ENCODE data around the gene DYNC2LI1. TPM values are rescaled to one million over a fixed set of nuclear protein-coding genes. Genes with fewer than 3 reads are reported as not detected.

The DYNC2LI1 gene
- total RNA-seq, 1 donor from 2014 or later, result 20.0 TPM

DNA sequence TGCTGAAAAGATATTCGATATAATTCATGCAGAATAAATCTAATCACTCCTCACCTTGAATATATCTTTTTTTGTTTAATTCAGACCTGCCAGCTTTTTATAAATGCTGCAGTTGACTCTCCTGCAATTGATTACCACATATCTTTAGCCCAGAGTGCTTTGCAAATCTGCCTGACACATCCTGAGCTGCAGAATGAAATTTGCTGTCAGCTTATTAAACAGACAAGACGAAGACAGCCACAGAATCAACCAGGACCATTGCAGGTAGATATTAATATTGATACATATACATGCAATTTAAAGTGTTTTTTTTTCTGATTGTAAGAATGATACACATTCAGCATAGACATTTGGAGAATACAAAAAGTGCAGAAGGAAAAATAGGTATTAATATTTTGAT lies 35.6 kb upstream of the DYNC2LI1 start:
- DNase-seq (ENCODE audit: low read depth, low spot score), result no peak
- Mint-ChIP-seq H3K36me3 (ENCODE audit: low read depth) (no peaks in the 10 kb centered on the region), H3K4me3 (no peak overlapping the region), H3K9me3 (no peaks in the 10 kb centered on the region), H3K4me1 (no peaks in the 10 kb centered on the region), H3K27ac (ENCODE audit: unreplicated experiment) (no peak overlapping the region), H3K27me3 (ENCODE audit: low read depth) (no peaks in the 10 kb centered on the region)
- TF ChIP-seq CTCF (conservative IDR thresholded peaks at IDR 0.05), result no peak

- H3K27ac Mint-ChIP-seq (ENCODE audit: unreplicated experiment), result no peak overlapping the region
- H3K9me3 Mint-ChIP-seq, result no peaks in the 10 kb centered on the region
- TF ChIP-seq CTCF (conservative IDR thresholded peaks at IDR 0.05), result no peak
- no peak overlapping the region for H3K4me3 Mint-ChIP-seq
- H3K4me1 Mint-ChIP-seq, result no peaks in the 10 kb centered on the region
- no peaks in the 10 kb centered on the region for H3K27me3 Mint-ChIP-seq (ENCODE audit: low read depth)
- no peaks in the 10 kb centered on the region for H3K36me3 Mint-ChIP-seq (ENCODE audit: low read depth)
- DNase-seq (ENCODE audit: low read depth, low spot score), result no peak
Observed at GRCh38 chr2:43743706-43744105, 30.1 kb upstream of the DYNC2LI1 start.

GRCh38 chr2:43745457-43745856 lies 28.4 kb upstream of the DYNC2LI1 start:
- H3K27me3 Mint-ChIP-seq (ENCODE audit: low read depth), result no peaks in the 10 kb centered on the region
- TF ChIP-seq CTCF (conservative IDR thresholded peaks at IDR 0.05), result no peak
- H3K4me3 Mint-ChIP-seq, result no peak overlapping the region
- no peaks in the 10 kb centered on the region for H3K4me1 Mint-ChIP-seq
- H3K27ac Mint-ChIP-seq (ENCODE audit: unreplicated experiment), result no peak overlapping the region
- no peak for DNase-seq (ENCODE audit: low read depth, low spot score)
- no peaks in the 10 kb centered on the region for H3K36me3 Mint-ChIP-seq (ENCODE audit: low read depth)
- no peaks in the 10 kb centered on the region for H3K9me3 Mint-ChIP-seq

DNA sequence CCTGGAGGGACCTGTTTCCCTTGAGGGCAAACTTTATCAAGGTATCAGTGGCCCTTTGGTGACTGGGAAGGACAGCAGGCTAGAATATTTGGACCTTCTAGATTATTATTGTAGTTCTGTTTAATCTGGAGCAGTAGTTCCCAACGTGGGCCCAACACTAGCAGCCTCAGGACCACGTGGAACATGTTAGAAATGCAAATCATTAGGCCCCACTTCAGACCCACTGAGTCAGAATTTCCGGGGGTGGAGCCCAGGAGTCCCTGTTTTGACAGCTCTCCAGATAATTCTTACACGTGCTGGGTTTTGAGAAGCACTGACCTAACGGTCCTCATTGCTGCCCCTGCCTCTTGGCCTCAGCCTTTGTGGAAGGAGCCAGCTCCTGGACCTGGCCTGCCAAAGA lies 25.5 kb upstream of the DYNC2LI1 start:
- no peaks in the 10 kb centered on the region for H3K36me3 Mint-ChIP-seq (ENCODE audit: low read depth)
- TF ChIP-seq CTCF (conservative IDR thresholded peaks at IDR 0.05), result no peak
- H3K27me3 Mint-ChIP-seq (ENCODE audit: low read depth), result no peaks in the 10 kb centered on the region
- no peak for DNase-seq (ENCODE audit: low read depth, low spot score)
- H3K9me3 Mint-ChIP-seq, result no peaks in the 10 kb centered on the region
- no peaks in the 10 kb centered on the region for H3K4me1 Mint-ChIP-seq
- H3K4me3 Mint-ChIP-seq, result no peak overlapping the region
- H3K27ac Mint-ChIP-seq (ENCODE audit: unreplicated experiment), result no peak overlapping the region

DNA sequence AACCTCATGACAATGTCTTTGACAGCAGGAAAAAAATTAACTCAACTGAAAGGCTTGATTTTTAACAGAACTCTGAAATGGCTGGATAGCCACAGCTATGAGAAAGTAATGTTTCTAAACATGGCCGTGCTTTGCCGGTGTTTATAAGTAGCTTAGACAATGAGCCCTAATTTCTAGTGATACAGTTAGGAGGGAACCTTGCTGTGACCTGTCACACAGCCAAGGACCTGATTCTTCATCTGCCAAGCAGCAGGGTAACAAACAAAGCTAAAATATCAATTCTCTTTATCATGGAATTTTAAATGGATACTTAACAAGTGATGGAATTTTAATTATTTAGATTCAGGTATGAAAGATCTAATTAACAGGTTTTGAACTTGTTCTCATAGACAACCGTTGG lies 24.3 kb upstream of the DYNC2LI1 start:
- TF ChIP-seq CTCF (conservative IDR thresholded peaks at IDR 0.05), result no peak
- no peaks in the 10 kb centered on the region for H3K27me3 Mint-ChIP-seq (ENCODE audit: low read depth)
- DNase-seq (ENCODE audit: low read depth, low spot score), result no peak
- H3K9me3 Mint-ChIP-seq, result no peaks in the 10 kb centered on the region
- H3K4me1 Mint-ChIP-seq, result peaks cover 5% of the 10 kb centered on the region
- H3K27ac Mint-ChIP-seq (ENCODE audit: unreplicated experiment), result no peak overlapping the region
- H3K36me3 Mint-ChIP-seq (ENCODE audit: low read depth), result no peaks in the 10 kb centered on the region
- H3K4me3 Mint-ChIP-seq, result no peak overlapping the region

DNA sequence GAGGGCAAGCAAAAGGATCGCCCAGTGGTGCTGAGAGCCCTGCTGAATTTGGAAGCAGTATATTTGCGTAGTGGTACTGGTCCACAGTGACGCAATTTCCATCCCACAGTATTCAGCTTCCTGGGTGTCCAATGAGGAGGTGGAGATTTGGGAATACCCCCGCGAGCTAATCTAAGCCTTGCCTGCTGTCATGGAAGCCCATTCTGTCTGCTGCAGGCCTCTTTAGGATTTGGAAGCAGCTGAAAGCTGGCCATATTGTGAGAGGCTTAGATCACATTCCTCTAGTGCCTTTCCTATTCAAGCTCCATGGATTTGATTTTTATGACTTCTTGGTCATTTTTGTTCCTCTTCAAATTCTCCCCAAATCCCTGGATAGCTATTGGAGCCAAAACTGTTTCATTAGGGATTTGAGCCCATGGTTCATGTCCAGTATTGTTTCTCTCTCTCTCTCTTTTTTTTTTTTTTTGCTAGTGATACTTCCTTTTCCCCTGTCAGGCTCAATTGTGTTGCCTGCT lies 22.3 kb upstream of the DYNC2LI1 start:
- no peak overlapping the region for H3K4me3 Mint-ChIP-seq
- H3K27ac Mint-ChIP-seq (ENCODE audit: unreplicated experiment), result no peak overlapping the region
- H3K27me3 Mint-ChIP-seq (ENCODE audit: low read depth), result no peaks in the 10 kb centered on the region
- no peaks in the 10 kb centered on the region for H3K9me3 Mint-ChIP-seq
- no peak for DNase-seq (ENCODE audit: low read depth, low spot score)
- no peak for TF ChIP-seq CTCF (conservative IDR thresholded peaks at IDR 0.05)
- H3K36me3 Mint-ChIP-seq (ENCODE audit: low read depth), result no peaks in the 10 kb centered on the region
- peaks cover 5% of the 10 kb centered on the region for H3K4me1 Mint-ChIP-seq

Data from neural crest cell (in vitro differentiated cells).